Fibroblast of pulmonary artery (primary cell): ENCODE data around the gene CA12.

Experiments used
- DNase-seq: peaks from one replicate; pipeline ENCODE4 v3.0.0-alpha.2; 2010; ENCODE audit warnings: low read depth
- H3K4me3 ChIP-seq: replicated peaks from 2 replicates; pipeline ENCODE4 v1.5.1; 2011; ENCODE audit warnings: low read depth, mild to moderate bottlenecking, control low read depth, low read length, moderate library complexity
- TF ChIP-seq, protein P1 (sequence below): IDR thresholded peaks from 2 replicates; pipeline ENCODE4 v1.5.1; 2011; ENCODE audit warnings: mild to moderate bottlenecking, control low read depth, low read length, inconsistent platforms; ENCODE audit errors: missing control alignments

Gene CA12

DNA sequence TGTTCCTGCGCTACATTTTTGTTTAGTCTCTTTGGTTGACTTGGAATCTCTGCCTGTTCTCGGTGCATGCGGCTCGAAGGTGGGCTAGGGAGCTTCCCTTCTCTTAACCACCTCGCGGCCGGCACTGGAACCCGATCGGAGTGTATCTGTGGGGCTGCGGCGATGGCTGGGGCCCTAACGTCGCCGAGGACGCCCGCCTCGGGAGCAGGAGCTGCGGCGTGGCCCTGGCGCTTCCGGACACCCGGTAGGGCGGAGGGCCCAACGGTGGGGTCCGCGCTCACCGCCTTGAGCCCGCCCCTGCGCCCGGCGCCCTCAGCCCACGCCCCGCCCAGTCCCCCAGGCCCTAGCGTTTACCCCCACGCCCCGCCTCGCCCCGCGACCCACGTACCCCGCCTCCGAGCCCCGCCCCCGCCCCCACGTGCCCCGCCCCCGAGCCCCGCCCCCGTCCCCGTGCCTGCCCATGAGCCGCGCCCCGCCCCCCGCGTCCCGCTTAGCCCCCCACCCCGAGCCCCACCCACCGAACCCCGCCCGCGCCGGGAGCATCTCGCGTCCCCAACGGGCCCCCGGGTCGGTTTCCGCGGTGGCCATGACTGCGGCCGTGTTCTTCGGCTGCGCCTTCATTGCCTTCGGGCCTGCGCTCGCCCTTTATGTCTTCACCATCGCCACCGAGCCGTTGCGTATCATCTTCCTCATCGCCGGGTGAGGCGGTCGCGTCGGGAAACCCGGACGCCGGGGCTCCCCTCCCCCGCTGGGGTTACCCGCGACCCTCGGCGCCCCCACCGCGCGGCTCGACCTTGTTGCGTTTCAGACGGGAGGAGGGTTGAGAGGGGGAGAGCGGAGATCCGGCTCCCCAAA is 104.4 kb downstream of the CA12 start, which contains the start of gene APH1B:
Gene APH1B, plus strand, starts transcription at position 568 of the 855 bp plus-strand sequence. Its CDS starts 19 bp downstream, at position 587.
- peak within 1 kb of the TSS; percentile 80 for H3K4me3 ChIP-seq
- TF ChIP-seq, protein P1, sequence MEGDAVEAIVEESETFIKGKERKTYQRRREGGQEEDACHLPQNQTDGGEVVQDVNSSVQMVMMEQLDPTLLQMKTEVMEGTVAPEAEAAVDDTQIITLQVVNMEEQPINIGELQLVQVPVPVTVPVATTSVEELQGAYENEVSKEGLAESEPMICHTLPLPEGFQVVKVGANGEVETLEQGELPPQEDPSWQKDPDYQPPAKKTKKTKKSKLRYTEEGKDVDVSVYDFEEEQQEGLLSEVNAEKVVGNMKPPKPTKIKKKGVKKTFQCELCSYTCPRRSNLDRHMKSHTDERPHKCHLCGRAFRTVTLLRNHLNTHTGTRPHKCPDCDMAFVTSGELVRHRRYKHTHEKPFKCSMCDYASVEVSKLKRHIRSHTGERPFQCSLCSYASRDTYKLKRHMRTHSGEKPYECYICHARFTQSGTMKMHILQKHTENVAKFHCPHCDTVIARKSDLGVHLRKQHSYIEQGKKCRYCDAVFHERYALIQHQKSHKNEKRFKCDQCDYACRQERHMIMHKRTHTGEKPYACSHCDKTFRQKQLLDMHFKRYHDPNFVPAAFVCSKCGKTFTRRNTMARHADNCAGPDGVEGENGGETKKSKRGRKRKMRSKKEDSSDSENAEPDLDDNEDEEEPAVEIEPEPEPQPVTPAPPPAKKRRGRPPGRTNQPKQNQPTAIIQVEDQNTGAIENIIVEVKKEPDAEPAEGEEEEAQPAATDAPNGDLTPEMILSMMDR, result no peak
- peak; percentile 62 for DNase-seq

DNA sequence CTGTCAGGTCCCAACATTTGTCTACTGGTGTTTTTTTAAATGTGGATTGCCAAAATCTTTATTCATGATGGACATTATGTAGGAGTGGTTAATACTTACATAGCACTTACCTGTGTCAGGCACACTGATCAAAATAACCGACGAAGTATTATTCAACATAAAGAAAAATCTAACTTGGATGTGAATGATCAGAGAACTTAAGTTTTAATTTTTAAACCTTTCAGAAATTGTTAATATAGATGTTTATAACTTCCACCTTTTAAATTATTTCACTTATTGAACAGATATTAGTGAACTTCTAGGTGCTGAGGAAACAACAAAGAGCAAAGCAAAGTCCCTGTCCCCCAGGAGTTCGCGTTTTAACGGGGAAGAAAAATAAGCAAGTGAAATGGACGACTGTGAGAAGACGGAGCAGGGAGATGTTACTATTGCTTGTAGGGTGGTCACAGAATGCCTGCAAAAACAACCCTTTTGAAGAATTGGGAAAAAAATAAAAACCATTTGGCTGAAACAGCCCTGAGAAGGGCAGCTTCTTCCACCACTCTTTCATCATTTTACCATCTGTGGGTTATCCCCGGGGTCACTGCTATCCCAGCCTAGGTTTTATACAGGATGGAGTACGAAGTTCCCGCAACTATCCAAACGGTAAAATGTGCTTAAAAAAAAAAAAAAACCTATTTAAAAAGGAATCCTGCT is 105.2 kb downstream of the CA12 start:
- DNase-seq, result no peak
- peak overlapping the region; percentile 80 for H3K4me3 ChIP-seq
- TF ChIP-seq, protein P1, result no peak

DNA sequence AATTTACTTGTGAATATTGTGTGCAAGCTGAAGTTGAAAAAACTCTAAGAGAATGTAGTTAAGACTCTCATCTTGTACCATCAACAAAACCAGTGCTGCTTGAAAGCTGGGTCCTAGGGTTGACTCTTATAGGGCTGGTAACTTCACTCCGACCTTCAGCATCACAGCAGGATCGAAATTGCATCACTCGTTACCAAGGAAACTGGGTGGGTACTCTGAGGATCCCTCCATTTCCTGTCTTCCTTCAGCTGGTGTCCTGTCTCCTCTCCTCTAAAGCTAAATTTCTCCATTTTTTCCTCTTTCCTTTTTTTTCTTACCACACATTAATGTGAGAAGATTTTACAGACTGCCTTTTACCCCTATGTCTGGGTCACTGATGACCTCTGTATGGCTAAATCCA is 107.2 kb downstream of the CA12 start:
- TF ChIP-seq, protein P1, result no peak
- no peak overlapping the region for H3K4me3 ChIP-seq
- DNase-seq, result no peak
